HepG2 (cell line): Measurements from ENCODE around the gene PYCR2. TPM values are rescaled to one million over a fixed set of nuclear protein-coding genes. Genes with fewer than 3 reads are reported as not detected.

ENCODE experiments used
- ATAC-seq: fragments of 200-7000 bp; cut with Tn5 transposase; 3 replicates; pipeline ENCODE4 v1.9.1; 2020; ENCODE audit warnings: mild to moderate bottlenecking, moderate library complexity
- BruUV-seq: library from RNA; stranded (reverse); fragments of 400-500 nt; replicated peaks from 2 replicates; lab custom pipeline; 2021; lab: Mats Ljungman, UMichigan
- CTCF ChIA-PET: fragments of 300-600 bp; formaldehyde crosslinking; extraction: SDS; loops from one replicate; lab custom pipeline; 2021; ENCODE audit warnings: low total read pairs, inconsistent platforms, low intra/inter-chr PET ratio; lab: Yijun Ruan, JAX
- POLR2A ChIA-PET: fragments of 350-600 bp; sonication (Branson Sonifier 250); formaldehyde crosslinking; loops from one replicate; lab custom pipeline; 2020; ENCODE audit warnings: antibody characterized with exemption, inconsistent platforms; lab: Yijun Ruan, JAX
- DNase-seq: peaks from one replicate; pipeline ENCODE4 v3.0.0-alpha.2; 2015; ENCODE audit warnings: low spot score
- FAIRE-seq: peaks from 3 replicates; lab custom pipeline; 2011; peaks lifted over from hg19 to GRCh38; lab: Jason Lieb, UNC
- H2AFZ ChIP-seq: one replicate; pipeline ENCODE4 v1.6.1; 2011; ENCODE audit warnings: low read length, inconsistent platforms
- H3K27ac ChIP-seq: fragments of 300-600 bp; 3 replicates; pipeline ENCODE4 v1.8.0; 2011; ENCODE audit warnings: mixed run types, mild to moderate bottlenecking, mixed read lengths, low read length, inconsistent platforms; ENCODE audit not compliant: insufficient read depth; ENCODE audit errors: extremely low read length
- H3K27me3 ChIP-seq, 2 experiments: fragments of 200-600 bp in 1 of 2; 2 replicates in 1 of 2; 3 replicates in 1 of 2; pipeline versions ENCODE4 v1.6.0 to v1.8.0; 2011; ENCODE audit warnings: low read length in 2 of 2, mild to moderate bottlenecking in 2 of 2, moderate library complexity in 2 of 2, inconsistent platforms in 1 of 2; ENCODE audit not compliant: insufficient read depth in 2 of 2, control insufficient read depth in 1 of 2
- H3K36me3 ChIP-seq, 2 experiments: fragments of 200-600 bp in 1 of 2; replicated peaks in 1 of 2; 2 replicates in 1 of 2; 3 replicates in 1 of 2; pipeline versions ENCODE4 v1.5.1 to v1.8.0; 2011; ENCODE audit warnings: low read length in 2 of 2, inconsistent platforms in 1 of 2; ENCODE audit not compliant: insufficient read depth in 2 of 2, control insufficient read depth in 1 of 2
- H3K4me1 ChIP-seq: 2 replicates; pipeline ENCODE4 v1.5.1; 2012; ENCODE audit warnings: low read length, inconsistent platforms; ENCODE audit not compliant: insufficient read depth
- H3K4me2 ChIP-seq: 2 replicates; pipeline ENCODE4 v1.6.0; 2011; ENCODE audit warnings: low read depth, low read length, inconsistent platforms
- H3K4me3 ChIP-seq, 3 experiments: fragments of 200-600 bp in 1 of 3; sonication (generic), shearing (Covaris generic) in 1 of 3; replicated peaks in 1 of 3; 2 replicates each; pipeline ENCODE4 v1.5.1; 2011 to 2016; ENCODE audit warnings: low read length in 3 of 3, inconsistent platforms in 2 of 3, low read depth in 2 of 3, mild to moderate bottlenecking in 2 of 3, control low read depth in 1 of 3, mixed read lengths in 1 of 3; ENCODE audit not compliant: insufficient read depth in 1 of 3
- H3K79me2 ChIP-seq: one replicate; pipeline ENCODE4 v1.6.1; 2011; ENCODE audit warnings: low read length, inconsistent platforms; ENCODE audit not compliant: insufficient read depth
- H3K9ac ChIP-seq: 2 replicates; pipeline ENCODE4 v1.6.0; 2011; ENCODE audit warnings: mild to moderate bottlenecking, low read depth, low read length, inconsistent platforms; ENCODE audit not compliant: insufficient read depth
- H3K9me3 ChIP-seq: 2 replicates; pipeline ENCODE4 v1.5.1; 2012; ENCODE audit warnings: mild to moderate bottlenecking, low read length
- H4K20me1 ChIP-seq: 2 replicates; pipeline ENCODE4 v1.6.0; 2011; ENCODE audit warnings: inconsistent platforms, mild to moderate bottlenecking, low read length, moderate library complexity; ENCODE audit not compliant: insufficient read depth
- ATF7 ChIP-seq, 2 experiments: fragments of 450-650 bp in 1 of 2; sonication (generic) in 1 of 2; formaldehyde crosslinking in 1 of 2; IDR thresholded peaks; 2 replicates each; pipeline versions ENCODE4 v1.4.0 to v1.6.1; 2016 to 2020; ENCODE audit warnings: antibody characterized with exemption in 1 of 2, mild to moderate bottlenecking in 1 of 2, missing genetic modification reagents in 1 of 2
- CBX5 ChIP-seq: sonication (generic); formaldehyde crosslinking; IDR thresholded peaks from 2 replicates; pipeline ENCODE4 v1.4.0; 2020; ENCODE audit warnings: missing genetic modification reagents, borderline replicate concordance
- GZF1 ChIP-seq: sonication (generic); formaldehyde crosslinking; IDR thresholded peaks from 2 replicates; pipeline ENCODE4 v1.5.1; 2020; ENCODE audit warnings: mild to moderate bottlenecking, missing genetic modification reagents
- KAT2B ChIP-seq: fragments of 150-350 bp; IDR thresholded peaks from 2 replicates; pipeline ENCODE4 v1.6.1; 2014; ENCODE audit warnings: low read depth, low read length, borderline replicate concordance
- KLF9 ChIP-seq: IDR thresholded peaks from 2 replicates; pipeline ENCODE4 v1.6.1; 2016; ENCODE audit warnings: low read depth
- KMT2B ChIP-seq: IDR thresholded peaks from 2 replicates; pipeline ENCODE4 v1.6.1; 2016; ENCODE audit warnings: missing genetic modification reagents, missing compliant biosample characterization
- RORA ChIP-seq: sonication (generic); formaldehyde crosslinking; IDR thresholded peaks from 2 replicates; pipeline ENCODE4 v1.5.0; 2020; ENCODE audit warnings: mild to moderate bottlenecking, missing genetic modification reagents, moderate library complexity
- SALL2 ChIP-seq: sonication (generic); formaldehyde crosslinking; IDR thresholded peaks from 2 replicates; pipeline ENCODE4 v1.8.1; 2023; ENCODE audit warnings: mild to moderate bottlenecking, missing genetic modification reagents, inconsistent platforms
- SOX6 ChIP-seq, 2 experiments: fragments of 450-650 bp in 1 of 2; sonication (generic) in 1 of 2; formaldehyde crosslinking in 1 of 2; IDR thresholded peaks; 2 replicates each; pipeline versions ENCODE4 v1.4.0 to v1.6.1; 2017 to 2020; ENCODE audit warnings: antibody characterized with exemption in 1 of 2, mild to moderate bottlenecking in 1 of 2, missing genetic modification reagents in 1 of 2
- SRF ChIP-seq: IDR thresholded peaks from 2 replicates; pipeline ENCODE4 v1.6.1; 2011; ENCODE audit warnings: mild to moderate bottlenecking, low read depth, low read length, moderate library complexity
- ZNF775 ChIP-seq: sonication (generic); formaldehyde crosslinking; IDR thresholded peaks from 2 replicates; pipeline ENCODE4 v1.4.0; 2020; ENCODE audit warnings: missing genetic modification reagents, mild to moderate bottlenecking, moderate library complexity, borderline replicate concordance
- WGBS: methylation state at CpG from one replicate; pipeline ENCODE4 v1.1.6; 2017; ENCODE audit warnings: low lambda C conversion rate; 5-methylcytosine and 5-hydroxymethylcytosine counted together
- in situ Hi-C: cut with HindIII; loops from 2 replicates; pipeline ENCODE4 v1.10.0; 2017; ENCODE audit warnings: low pct_unique_long_range_greater_than_20kb; ENCODE audit not compliant: extremely low pct_ligation_motif_present
- intact Hi-C: fragments of 100-400 bp; cut with micrococcal nuclease; formaldehyde crosslinking; loops from one replicate; pipeline ENCODE4 v1.10.0; 2022; ENCODE audit not compliant: unreplicated experiment
- polyA plus RNA-seq, 8 experiments: library from polyadenylated mRNA; depleted of rRNA in 3 of 8; stranded (reverse) in 7 of 8; unstranded in 1 of 8; fragments of >200 nt; fragmentation: Illumina TruSeq in 4 of 8; extraction: Trizol in 4 of 8; gene quantifications; 2 replicates each; pipeline versions ENCODE4 v1.2.1 to v1.2.3, GENCODE V29; 2011 to 2016; ENCODE audit warnings: low read depth in 4 of 8, missing spikeins in 1 of 8, mixed read lengths in 1 of 8; ENCODE audit not compliant: insufficient read depth in 1 of 8
- total RNA-seq, 5 experiments: library from RNA; depleted of rRNA; stranded (reverse); fragments of >200 nt; fragmentation: Illumina TruSeq; extraction: Trizol; gene quantifications; 2 replicates each; pipeline ENCODE4 v1.2.3, GENCODE V29; 2016; ENCODE audit warnings: low read depth in 1 of 5
- TF ChIP-seq, protein P1 (sequence below): IDR thresholded peaks from 2 replicates; pipeline ENCODE4 v1.6.1; 2016; ENCODE audit warnings: low read depth, missing genetic modification reagents, missing compliant biosample characterization
- TF ChIP-seq, protein P2 (sequence below): sonication (generic); formaldehyde crosslinking; conservative IDR thresholded peaks from 2 replicates; pipeline ENCODE4 v1.4.0; 2020; ENCODE audit warnings: missing genetic modification reagents

PYCR2 gene
- total and polyA plus RNA-seq, 2 of the 13 experiments (the other 11 are each of a cell fraction or from before 2014, with no cell fraction given): 47.2 to 47.8 TPM

DNA sequence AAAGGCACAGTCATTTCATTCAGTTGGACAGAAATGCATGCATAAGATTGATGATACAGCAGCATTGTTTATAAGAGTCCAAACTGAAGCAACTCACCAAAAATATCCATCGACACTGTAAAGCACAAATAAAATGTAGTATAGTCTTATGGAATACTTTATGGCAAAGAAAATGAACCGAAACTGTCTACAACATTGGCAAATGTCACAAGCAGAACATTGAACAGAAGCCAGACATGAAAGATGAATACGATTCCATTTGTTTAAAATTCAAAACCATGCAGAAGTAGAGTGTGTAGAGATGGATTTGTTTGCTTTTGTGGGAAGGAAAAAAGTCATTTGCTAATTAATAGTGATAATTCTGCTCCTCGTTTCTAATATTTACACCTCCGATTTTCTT is 27.6 kb downstream of the PYCR2 start:
- FAIRE-seq (no peak), ATAC-seq (no peak), DNase-seq (no peak)
- Histone ChIP-seq H3K36me3 (no peaks in the 10 kb centered on the region; a peak in 1 of 5 replicates), H3K4me1 (peaks cover 45% of the 10 kb centered on the region), H3K27ac (no peak overlapping the region), H3K9ac (no peak overlapping the region), H3K9me3 (no peaks in the 10 kb centered on the region), H3K4me2 (peak overlapping the region; percentile 75), H4K20me1 (no peaks in the 10 kb centered on the region), H3K4me3 (no peak overlapping the region), H3K27me3 (no peaks in the 10 kb centered on the region), H3K79me2 (no peaks in the 10 kb centered on the region), H2AFZ (no peak overlapping the region)
- intact Hi-C loops (no loop called here), in situ Hi-C loops (no loop called here)
- CTCF ChIA-PET: no interaction called here
- no peak for TF ChIP-seq ATF7 (IDR thresholded peaks at IDR 0.05)
- no peak for TF ChIP-seq ATF7 (CRISPR knock-in tag; IDR thresholded peaks at IDR 0.05)
- TF ChIP-seq GZF1: no peak
- no peak for TF ChIP-seq KAT2B
- TF ChIP-seq, protein P1, sequence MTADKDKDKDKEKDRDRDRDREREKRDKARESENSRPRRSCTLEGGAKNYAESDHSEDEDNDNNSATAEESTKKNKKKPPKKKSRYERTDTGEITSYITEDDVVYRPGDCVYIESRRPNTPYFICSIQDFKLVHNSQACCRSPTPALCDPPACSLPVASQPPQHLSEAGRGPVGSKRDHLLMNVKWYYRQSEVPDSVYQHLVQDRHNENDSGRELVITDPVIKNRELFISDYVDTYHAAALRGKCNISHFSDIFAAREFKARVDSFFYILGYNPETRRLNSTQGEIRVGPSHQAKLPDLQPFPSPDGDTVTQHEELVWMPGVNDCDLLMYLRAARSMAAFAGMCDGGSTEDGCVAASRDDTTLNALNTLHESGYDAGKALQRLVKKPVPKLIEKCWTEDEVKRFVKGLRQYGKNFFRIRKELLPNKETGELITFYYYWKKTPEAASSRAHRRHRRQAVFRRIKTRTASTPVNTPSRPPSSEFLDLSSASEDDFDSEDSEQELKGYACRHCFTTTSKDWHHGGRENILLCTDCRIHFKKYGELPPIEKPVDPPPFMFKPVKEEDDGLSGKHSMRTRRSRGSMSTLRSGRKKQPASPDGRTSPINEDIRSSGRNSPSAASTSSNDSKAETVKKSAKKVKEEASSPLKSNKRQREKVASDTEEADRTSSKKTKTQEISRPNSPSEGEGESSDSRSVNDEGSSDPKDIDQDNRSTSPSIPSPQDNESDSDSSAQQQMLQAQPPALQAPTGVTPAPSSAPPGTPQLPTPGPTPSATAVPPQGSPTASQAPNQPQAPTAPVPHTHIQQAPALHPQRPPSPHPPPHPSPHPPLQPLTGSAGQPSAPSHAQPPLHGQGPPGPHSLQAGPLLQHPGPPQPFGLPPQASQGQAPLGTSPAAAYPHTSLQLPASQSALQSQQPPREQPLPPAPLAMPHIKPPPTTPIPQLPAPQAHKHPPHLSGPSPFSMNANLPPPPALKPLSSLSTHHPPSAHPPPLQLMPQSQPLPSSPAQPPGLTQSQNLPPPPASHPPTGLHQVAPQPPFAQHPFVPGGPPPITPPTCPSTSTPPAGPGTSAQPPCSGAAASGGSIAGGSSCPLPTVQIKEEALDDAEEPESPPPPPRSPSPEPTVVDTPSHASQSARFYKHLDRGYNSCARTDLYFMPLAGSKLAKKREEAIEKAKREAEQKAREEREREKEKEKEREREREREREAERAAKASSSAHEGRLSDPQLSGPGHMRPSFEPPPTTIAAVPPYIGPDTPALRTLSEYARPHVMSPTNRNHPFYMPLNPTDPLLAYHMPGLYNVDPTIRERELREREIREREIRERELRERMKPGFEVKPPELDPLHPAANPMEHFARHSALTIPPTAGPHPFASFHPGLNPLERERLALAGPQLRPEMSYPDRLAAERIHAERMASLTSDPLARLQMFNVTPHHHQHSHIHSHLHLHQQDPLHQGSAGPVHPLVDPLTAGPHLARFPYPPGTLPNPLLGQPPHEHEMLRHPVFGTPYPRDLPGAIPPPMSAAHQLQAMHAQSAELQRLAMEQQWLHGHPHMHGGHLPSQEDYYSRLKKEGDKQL (CRISPR knock-in tag): no peak
- TF ChIP-seq SOX6 (IDR thresholded peaks at IDR 0.05): no peak
- TF ChIP-seq SOX6 (CRISPR knock-in tag; IDR thresholded peaks at IDR 0.05): no peak
- TF ChIP-seq KLF9 (CRISPR knock-in tag): no peak
- no peak for TF ChIP-seq RORA
- TF ChIP-seq CBX5 (CRISPR knock-in tag): no peak
- no peak for TF ChIP-seq SALL2
- no peak for TF ChIP-seq SRF
- TF ChIP-seq ZNF775 (CRISPR knock-in tag): no peak
- TF ChIP-seq KMT2B (CRISPR knock-in tag): no peak
- TF ChIP-seq, protein P2, sequence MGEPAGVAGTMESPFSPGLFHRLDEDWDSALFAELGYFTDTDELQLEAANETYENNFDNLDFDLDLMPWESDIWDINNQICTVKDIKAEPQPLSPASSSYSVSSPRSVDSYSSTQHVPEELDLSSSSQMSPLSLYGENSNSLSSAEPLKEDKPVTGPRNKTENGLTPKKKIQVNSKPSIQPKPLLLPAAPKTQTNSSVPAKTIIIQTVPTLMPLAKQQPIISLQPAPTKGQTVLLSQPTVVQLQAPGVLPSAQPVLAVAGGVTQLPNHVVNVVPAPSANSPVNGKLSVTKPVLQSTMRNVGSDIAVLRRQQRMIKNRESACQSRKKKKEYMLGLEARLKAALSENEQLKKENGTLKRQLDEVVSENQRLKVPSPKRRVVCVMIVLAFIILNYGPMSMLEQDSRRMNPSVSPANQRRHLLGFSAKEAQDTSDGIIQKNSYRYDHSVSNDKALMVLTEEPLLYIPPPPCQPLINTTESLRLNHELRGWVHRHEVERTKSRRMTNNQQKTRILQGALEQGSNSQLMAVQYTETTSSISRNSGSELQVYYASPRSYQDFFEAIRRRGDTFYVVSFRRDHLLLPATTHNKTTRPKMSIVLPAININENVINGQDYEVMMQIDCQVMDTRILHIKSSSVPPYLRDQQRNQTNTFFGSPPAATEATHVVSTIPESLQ: no peak
- POLR2A ChIA-PET: interaction anchor here (1.3 to 3.5 kb wide), 3 partner anchors 15 to 119 kb away, joined by 7 to 29 read pairs (median 15); partner anchors contain the start of genes PYCR2, SRP9 and TMEM63A
- no TSS peak for BruUV-seq
- 66% methylated on average over 5 of the region's 5 CpGs for WGBS
